ENCODE results near the gene ZNF775. TPM values are rescaled to one million over a fixed set of nuclear protein-coding genes. Genes with fewer than 3 reads are reported as not detected.
"Not testable (repeated sequence)": the region's sequence is repeated elsewhere in the genome, so short reads cannot be mapped to it uniquely, and the experiment has no call there.

ZNF775 gene
- total RNA-seq, 2 experiments from 2014 or later = 4.7 to 4.9 TPM

- H3K27ac Mint-ChIP-seq = no peak overlapping the region
- intact Hi-C loops (cut with micrococcal nuclease) = no loop called here
- H3K36me3 Mint-ChIP-seq (ENCODE audit: low read depth) = peaks cover 2% of the 10 kb centered on the region
- DNase-seq (no peak), ATAC-seq (no peak)
- no peaks in the 10 kb centered on the region for H3K9me3 Mint-ChIP-seq
- peaks cover 9% of the 10 kb centered on the region for H3K4me1 Mint-ChIP-seq (ENCODE audit: low read depth)
- ChIA-PET CTCF (interaction anchor here (1.0 to 1.2 kb wide), 2 partner anchors 21 to 28 kb away, joined by 3 to 4 read pairs; a partner anchor contains a TSS), POLR2A (interaction anchor here (1.2 to 1.6 kb wide), 2 partner anchors 19 to 23 kb away, joined by 3 to 6 read pairs; no protein-coding TSS in a partner anchor)
- no peak overlapping the region for H3K4me3 Mint-ChIP-seq
- TF ChIP-seq, protein P1, sequence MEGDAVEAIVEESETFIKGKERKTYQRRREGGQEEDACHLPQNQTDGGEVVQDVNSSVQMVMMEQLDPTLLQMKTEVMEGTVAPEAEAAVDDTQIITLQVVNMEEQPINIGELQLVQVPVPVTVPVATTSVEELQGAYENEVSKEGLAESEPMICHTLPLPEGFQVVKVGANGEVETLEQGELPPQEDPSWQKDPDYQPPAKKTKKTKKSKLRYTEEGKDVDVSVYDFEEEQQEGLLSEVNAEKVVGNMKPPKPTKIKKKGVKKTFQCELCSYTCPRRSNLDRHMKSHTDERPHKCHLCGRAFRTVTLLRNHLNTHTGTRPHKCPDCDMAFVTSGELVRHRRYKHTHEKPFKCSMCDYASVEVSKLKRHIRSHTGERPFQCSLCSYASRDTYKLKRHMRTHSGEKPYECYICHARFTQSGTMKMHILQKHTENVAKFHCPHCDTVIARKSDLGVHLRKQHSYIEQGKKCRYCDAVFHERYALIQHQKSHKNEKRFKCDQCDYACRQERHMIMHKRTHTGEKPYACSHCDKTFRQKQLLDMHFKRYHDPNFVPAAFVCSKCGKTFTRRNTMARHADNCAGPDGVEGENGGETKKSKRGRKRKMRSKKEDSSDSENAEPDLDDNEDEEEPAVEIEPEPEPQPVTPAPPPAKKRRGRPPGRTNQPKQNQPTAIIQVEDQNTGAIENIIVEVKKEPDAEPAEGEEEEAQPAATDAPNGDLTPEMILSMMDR (IDR thresholded peaks at IDR 0.05) = no peak
- no peaks in the 10 kb centered on the region for H3K27me3 Mint-ChIP-seq
These were observed 5.5 kb downstream of the ZNF775 start for GRCh38 chr7:150384406-150385301.

DNA sequence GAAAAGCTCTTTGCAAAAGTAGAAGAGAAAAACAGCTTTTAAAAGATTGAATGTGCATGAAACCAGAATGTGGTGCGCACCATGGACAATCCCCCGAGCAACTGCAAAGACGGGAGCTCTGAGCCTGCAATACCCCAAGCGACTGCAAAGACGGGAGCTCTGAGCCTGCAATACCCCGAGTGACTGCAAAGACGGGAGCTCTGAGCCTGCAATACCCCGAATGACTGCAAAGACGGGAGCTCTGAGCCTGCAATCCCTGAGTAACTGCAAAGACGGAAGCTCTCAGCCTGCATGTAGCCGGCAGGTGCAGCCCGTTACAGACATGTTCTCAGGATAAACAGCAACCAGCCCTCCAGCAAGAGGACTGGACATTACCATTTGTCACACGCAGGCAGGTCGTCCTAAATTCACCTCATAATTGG lies 6.2 kb downstream of the ZNF775 start:
- peaks cover 2% of the 10 kb centered on the region for H3K36me3 Mint-ChIP-seq (ENCODE audit: low read depth)
- peaks cover 2% of the 10 kb centered on the region for H3K4me1 Mint-ChIP-seq (ENCODE audit: low read depth)
- ATAC-seq (no peak), DNase-seq (no peak)
- intact Hi-C loops (cut with micrococcal nuclease) = no loop called here
- ChIA-PET POLR2A (interaction anchor here (1.2 to 1.6 kb wide), 2 partner anchors 19 to 22 kb away, joined by 3 to 6 read pairs; no protein-coding TSS in a partner anchor), CTCF (interaction anchor here (1.2 kb wide), 1 partner anchor 21 kb away, joined by 4 read pairs; a partner anchor contains a TSS)
- H3K27ac Mint-ChIP-seq = no peak overlapping the region
- H3K27me3 Mint-ChIP-seq = no peaks in the 10 kb centered on the region
- no peak overlapping the region for H3K4me3 Mint-ChIP-seq
- no peaks in the 10 kb centered on the region for H3K9me3 Mint-ChIP-seq
- TF ChIP-seq, protein P1 (IDR thresholded peaks at IDR 0.05) = no peak

- H3K9me3 Mint-ChIP-seq; H3K4me3 Mint-ChIP-seq; ATAC-seq; DNase-seq; H3K27me3 Mint-ChIP-seq; H3K36me3 Mint-ChIP-seq (ENCODE audit: low read depth); H3K4me1 Mint-ChIP-seq (ENCODE audit: low read depth); intact Hi-C loops (cut with micrococcal nuclease); H3K27ac Mint-ChIP-seq: not testable (repeated sequence)
- CTCF ChIA-PET = interaction anchor here (1.1 to 1.7 kb wide), 3 partner anchors 14 to 35 kb away, joined by 3 to 4 read pairs (median 4); a partner anchor contains a TSS
- POLR2A ChIA-PET = interaction anchor here (0.6 to 1.6 kb wide), 2 partner anchors 15 to 18 kb away, joined by 3 to 6 read pairs; no protein-coding TSS in a partner anchor
These were observed 6.8 kb downstream of the ZNF775 start for GRCh38 chr7:150385884-150386283.

DNA sequence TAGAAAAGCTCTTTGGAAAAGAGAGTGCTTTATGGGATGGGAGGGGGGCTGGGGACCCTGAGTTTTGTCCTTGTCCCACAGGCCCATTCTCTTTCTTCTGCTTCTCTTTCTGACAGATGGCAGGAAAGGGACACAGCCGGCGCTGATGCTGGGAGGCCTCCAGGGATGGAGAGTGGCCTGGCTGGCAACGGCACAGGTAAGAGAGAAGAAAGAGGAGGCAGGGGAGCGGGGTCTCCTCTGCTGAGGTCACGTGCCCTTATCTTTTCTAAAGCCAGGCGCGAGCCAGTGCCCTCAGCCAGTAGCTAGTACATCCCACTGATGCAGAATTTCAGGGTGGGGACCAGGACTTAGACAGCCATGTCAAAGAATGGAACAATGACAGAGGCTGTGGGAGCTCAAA lies 9.2 kb downstream of the ZNF775 start:
- H3K36me3 Mint-ChIP-seq (ENCODE audit: low read depth) = peaks cover 2% of the 10 kb centered on the region
- no peak overlapping the region for H3K4me3 Mint-ChIP-seq
- TF ChIP-seq, protein P1 (IDR thresholded peaks at IDR 0.05) = no peak
- ChIA-PET POLR2A (no interaction called here), CTCF (no interaction called here)
- H3K27ac Mint-ChIP-seq = no peak overlapping the region
- no peaks in the 10 kb centered on the region for H3K4me1 Mint-ChIP-seq (ENCODE audit: low read depth)
- intact Hi-C loops (cut with micrococcal nuclease) = no loop called here
- DNase-seq (no peak), ATAC-seq (no peak)
- no peaks in the 10 kb centered on the region for H3K27me3 Mint-ChIP-seq
- no peaks in the 10 kb centered on the region for H3K9me3 Mint-ChIP-seq

DNA sequence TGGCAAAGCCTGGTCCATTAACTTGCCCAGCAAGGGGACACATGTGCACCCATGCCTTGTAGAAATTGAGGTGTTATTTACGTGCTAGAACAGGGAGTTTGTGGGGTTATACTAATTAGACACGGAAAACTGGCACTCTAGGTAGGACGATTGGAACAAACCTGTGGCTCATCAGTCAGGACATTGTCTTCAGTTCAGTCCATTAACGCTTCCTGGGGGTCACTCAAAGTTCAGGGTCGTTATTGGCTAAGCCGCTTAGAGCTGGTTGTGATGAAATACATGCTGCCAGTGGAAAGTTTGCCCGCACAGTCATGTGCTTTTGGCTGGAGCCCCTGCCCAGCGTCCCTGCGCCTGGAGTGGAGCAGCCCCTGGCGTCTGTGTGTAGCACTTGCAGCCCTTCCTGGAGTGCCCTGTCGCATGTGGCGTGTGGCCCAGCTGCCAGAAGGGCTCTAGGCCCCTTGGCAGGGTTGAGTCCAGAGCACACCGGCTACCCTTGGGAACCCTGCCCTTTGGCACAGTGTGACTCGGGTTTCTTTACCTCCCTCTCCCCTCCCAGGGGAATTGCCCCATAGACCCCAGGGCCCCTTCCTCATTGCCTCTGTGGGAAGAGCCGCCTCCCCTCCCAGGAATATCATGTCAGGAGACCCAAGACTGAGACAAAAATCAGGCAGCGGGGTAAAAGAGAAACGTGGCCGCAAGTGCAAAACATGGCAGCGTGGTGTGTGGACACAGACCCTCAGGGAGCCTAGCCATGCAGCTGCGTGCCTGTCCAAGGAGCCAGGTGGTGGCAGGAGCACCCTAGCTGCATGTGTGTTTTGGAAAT lies 9.8 kb downstream of the ZNF775 start:
- CTCF ChIA-PET = no interaction called here

More for the DNA sequence above, 9.8 kb downstream of the ZNF775 start:
- Mint-ChIP-seq H3K9me3 (no peaks in the 10 kb centered on the region), H3K27me3 (no peaks in the 10 kb centered on the region), H3K4me1 (ENCODE audit: low read depth) (no peaks in the 10 kb centered on the region), H3K4me3 (no peak overlapping the region), H3K27ac (no peak overlapping the region), H3K36me3 (ENCODE audit: low read depth) (peaks cover 2% of the 10 kb centered on the region)
- POLR2A ChIA-PET = no interaction called here
- TF ChIP-seq, protein P1 (IDR thresholded peaks at IDR 0.05) = no peak
- ATAC-seq (no peak), DNase-seq (no peak)
- intact Hi-C loops (cut with micrococcal nuclease) = no loop called here
